ENCODE data around the gene MTX1.
"Not testable (repeated sequence)": the region's sequence is repeated elsewhere in the genome, so short reads cannot be mapped to it uniquely, and the experiment has no call there.

DNA sequence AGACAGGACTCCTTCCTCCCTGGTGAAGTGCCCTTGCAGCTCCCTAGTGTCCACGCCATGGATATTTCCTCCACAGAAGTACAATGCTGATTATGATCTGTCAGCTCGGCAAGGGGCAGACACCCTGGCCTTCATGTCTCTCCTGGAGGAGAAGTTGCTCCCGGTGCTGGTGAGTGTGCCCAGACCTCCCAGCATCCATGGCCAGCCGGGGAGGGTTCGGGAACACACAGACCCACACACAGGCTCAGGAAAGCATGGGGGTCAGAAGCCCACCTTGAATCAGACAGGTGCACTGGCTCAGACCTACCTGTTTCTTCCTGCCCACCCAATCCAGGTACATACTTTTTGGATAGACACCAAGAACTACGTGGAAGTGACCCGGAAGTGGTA, 3.6 kb downstream of the MTX1 start:
- TF ChIP-seq CTCF, POLR2A (IDR thresholded peaks at IDR 0.05): not testable (repeated sequence)

Data from Peyer's patch (tissue), 4 donors.